ENCODE data around the gene GRIK2.
"Not testable (repeated sequence)": the region's sequence is repeated elsewhere in the genome, so short reads cannot be mapped to it uniquely, and the experiment has no call there.

The GRIK2 gene

DNA sequence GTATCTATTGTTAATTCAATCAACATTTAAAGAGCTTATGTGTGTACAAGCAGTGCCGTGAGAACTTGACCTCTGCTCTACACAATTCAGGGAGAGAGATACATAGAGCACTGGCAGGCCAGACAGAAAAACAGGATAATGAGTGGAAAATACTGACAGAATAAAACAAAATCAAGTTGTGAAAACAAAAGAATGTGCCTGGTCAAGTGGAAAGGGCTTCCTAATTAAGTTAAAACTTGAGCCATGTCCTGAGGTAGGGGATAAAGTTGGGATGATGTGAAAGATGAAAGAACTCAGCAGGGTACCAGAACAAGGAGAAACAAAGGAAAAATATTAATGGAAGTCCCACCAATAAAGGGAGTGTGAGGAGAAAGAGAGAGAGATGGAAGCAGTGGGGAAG lies 672.8 kb downstream of the GRIK2 start:
- Histone ChIP-seq H3K27ac (no peak overlapping the region), H3K4me3 (ENCODE audit: low read depth, low read length) (no peak overlapping the region), H3K27me3 (replicated peaks) (no peaks in the 10 kb centered on the region), H3K36me3 (replicated peaks) (no peaks in the 10 kb centered on the region)
- no peak for DNase-seq
- in situ Hi-C loops (cut with HindIII; ENCODE audit: low pct_ligation_motif_present, low sequenced_read_pairs), result no loop called here
- TF ChIP-seq, protein P1, sequence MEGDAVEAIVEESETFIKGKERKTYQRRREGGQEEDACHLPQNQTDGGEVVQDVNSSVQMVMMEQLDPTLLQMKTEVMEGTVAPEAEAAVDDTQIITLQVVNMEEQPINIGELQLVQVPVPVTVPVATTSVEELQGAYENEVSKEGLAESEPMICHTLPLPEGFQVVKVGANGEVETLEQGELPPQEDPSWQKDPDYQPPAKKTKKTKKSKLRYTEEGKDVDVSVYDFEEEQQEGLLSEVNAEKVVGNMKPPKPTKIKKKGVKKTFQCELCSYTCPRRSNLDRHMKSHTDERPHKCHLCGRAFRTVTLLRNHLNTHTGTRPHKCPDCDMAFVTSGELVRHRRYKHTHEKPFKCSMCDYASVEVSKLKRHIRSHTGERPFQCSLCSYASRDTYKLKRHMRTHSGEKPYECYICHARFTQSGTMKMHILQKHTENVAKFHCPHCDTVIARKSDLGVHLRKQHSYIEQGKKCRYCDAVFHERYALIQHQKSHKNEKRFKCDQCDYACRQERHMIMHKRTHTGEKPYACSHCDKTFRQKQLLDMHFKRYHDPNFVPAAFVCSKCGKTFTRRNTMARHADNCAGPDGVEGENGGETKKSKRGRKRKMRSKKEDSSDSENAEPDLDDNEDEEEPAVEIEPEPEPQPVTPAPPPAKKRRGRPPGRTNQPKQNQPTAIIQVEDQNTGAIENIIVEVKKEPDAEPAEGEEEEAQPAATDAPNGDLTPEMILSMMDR (IDR thresholded peaks at IDR 0.05; ENCODE audit: low read depth, low read length, missing control alignments), result no peak

DNA sequence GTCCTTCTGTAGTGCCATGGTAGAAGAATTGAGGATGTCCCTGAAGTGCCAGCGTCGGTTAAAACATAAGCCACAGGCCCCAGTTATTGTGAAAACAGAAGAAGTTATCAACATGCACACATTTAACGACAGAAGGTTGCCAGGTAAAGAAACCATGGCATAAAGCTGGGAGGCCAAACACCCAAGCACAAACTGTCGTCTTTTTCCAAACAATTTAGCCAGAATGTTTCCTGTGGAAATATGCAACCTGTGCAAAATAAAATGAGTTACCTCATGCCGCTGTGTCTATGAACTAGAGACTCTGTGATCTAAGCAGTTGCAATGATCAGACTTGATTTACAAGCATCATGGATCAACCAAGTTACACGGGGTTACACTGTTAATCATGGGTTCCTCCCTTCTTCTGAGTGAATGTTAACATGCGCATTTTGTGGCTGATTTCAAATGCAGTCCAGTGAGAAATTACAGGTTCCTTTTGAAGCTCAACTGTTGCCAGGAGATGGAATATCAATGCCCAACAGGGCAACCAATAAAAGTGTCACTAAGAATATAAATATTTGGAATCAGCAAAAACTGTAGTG lies 674.9 kb downstream of the GRIK2 start:
- Histone ChIP-seq H3K4me3 (ENCODE audit: low read depth, low read length) (no peak overlapping the region), H3K27me3 (replicated peaks) (no peaks in the 10 kb centered on the region), H3K27ac (no peak overlapping the region), H3K36me3 (replicated peaks) (no peaks in the 10 kb centered on the region)
- TF ChIP-seq, protein P1 (IDR thresholded peaks at IDR 0.05; ENCODE audit: low read depth, low read length, missing control alignments), result no peak
- in situ Hi-C loops (cut with HindIII; ENCODE audit: low pct_ligation_motif_present, low sequenced_read_pairs), result no loop called here
- DNase-seq, result no peak

DNA sequence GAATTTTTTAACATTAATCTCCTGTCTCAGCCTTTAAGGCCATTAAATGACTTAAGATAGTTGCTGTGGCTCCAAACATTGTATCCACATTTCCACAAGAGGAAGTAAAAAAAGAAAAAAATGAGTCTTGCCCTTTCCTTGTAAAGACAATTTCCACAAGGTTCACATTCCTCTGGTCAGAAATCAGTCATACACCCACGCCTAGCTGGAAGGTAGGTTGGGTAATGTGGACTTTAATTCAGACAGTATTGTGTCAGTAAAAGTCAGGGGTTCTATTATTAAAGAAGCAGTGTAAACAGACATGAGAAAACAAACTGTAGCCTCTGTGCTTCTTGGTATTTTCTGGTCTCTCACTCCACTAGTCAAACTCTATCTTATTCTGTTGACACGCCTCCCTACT lies 682.0 kb downstream of the GRIK2 start:
- in situ Hi-C loops (cut with HindIII; ENCODE audit: low pct_ligation_motif_present, low sequenced_read_pairs), result no loop called here
- Histone ChIP-seq H3K4me3 (ENCODE audit: low read depth, low read length) (no peak overlapping the region), H3K27ac (no peak overlapping the region), H3K36me3 (replicated peaks) (no peaks in the 10 kb centered on the region), H3K27me3 (replicated peaks) (no peaks in the 10 kb centered on the region)
- no peak for DNase-seq
- TF ChIP-seq, protein P1 (IDR thresholded peaks at IDR 0.05; ENCODE audit: low read depth, low read length, missing control alignments), result no peak

DNA sequence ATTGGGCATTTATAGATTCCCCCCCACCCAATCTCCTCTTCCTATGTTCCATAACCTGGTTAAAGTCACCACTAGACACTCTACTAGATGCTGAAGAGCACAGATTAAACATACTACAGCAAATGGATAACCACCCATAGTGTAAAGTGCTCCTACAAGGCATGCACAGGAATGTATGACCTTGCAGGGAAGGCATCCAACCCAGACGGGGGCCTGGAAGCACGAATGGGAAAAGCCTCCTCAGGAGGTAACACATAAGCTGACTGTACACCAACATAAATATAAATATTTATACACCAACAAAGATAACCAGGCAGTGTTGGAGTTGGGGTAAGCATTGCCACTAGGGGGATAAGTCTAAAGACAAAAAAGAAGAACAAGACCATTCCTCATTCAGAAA lies 691.7 kb downstream of the GRIK2 start:
- H3K27ac ChIP-seq, result no peak overlapping the region
- H3K27me3 ChIP-seq (replicated peaks), result no peaks in the 10 kb centered on the region
- no peak for DNase-seq
- in situ Hi-C loops (cut with HindIII; ENCODE audit: low pct_ligation_motif_present, low sequenced_read_pairs), result no loop called here
- H3K4me3 ChIP-seq (ENCODE audit: low read depth, low read length), result no peak overlapping the region
- TF ChIP-seq, protein P1 (IDR thresholded peaks at IDR 0.05; ENCODE audit: low read depth, low read length, missing control alignments), result peak; percentile 12
- H3K36me3 ChIP-seq (replicated peaks), result no peaks in the 10 kb centered on the region

GRCh38 chr6:102088160-102088559 lies 694.7 kb downstream of the GRIK2 start:
- in situ Hi-C loops (cut with HindIII; ENCODE audit: low pct_ligation_motif_present, low sequenced_read_pairs); H3K36me3 ChIP-seq (replicated peaks); H3K4me3 ChIP-seq (ENCODE audit: low read depth, low read length); DNase-seq; H3K27ac ChIP-seq; H3K27me3 ChIP-seq (replicated peaks): not testable (repeated sequence)

DNA sequence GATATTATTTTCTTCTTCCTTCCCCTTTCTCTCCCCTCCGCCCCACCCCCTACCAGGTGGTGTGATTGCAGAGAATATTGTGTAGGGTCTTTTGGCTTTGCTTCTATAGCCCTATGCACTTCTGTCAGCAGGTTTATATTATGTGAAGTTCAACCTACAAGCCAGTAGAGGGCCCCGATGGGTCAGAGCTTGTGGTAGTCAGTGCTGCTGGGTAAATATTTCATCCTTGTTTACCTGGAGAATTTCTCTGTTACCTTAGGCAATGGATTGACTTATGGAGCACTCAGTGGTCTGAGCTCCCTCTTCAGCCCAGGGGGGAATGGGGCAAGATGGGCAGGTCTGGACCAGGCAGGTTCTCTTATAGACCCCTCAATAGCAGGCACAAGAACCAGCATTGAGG lies 720.9 kb downstream of the GRIK2 start:
- no peak for DNase-seq
- H3K36me3 ChIP-seq (replicated peaks), result no peaks in the 10 kb centered on the region
- H3K27me3 ChIP-seq (replicated peaks), result no peaks in the 10 kb centered on the region
- in situ Hi-C loops (cut with HindIII; ENCODE audit: low pct_ligation_motif_present, low sequenced_read_pairs), result no loop called here
- no peak overlapping the region for H3K27ac ChIP-seq
- TF ChIP-seq, protein P1 (IDR thresholded peaks at IDR 0.05; ENCODE audit: low read depth, low read length, missing control alignments), result peak; percentile 42
- H3K4me3 ChIP-seq (ENCODE audit: low read depth, low read length), result no peak overlapping the region

Data from brain microvascular endothelial cell (primary cell).